T1000 (cell line): ENCODE measurements around the gene C10orf95.
"Not testable (repeated sequence)": the region's sequence is repeated elsewhere in the genome, so short reads cannot be mapped to it uniquely, and the experiment has no call there.

Experiments
- DNase-seq: peaks from one replicate; lab custom pipeline; 2025; ENCODE audit warnings: mixed read lengths; lab: John Stamatoyannopoulos, UW

Gene C10orf95

GRCh38 chr10:102451105-102451969, at the start of gene C10orf95:
C10orf95 (minus strand) TSS chr10:102451543; CDS start chr10:102451093, 450 bp downstream.
- no peak for DNase-seq

- DNase-seq = not testable (repeated sequence)
Observed at GRCh38 chr10:102500686-102501085, 49.3 kb upstream of the C10orf95 start.

- DNase-seq = no peak
Observed at GRCh38 chr10:102499356-102499755, 48.0 kb upstream of the C10orf95 start.

GRCh38 chr10:102497545-102497944, 46.2 kb upstream of the C10orf95 start:
- DNase-seq = no peak

GRCh38 chr10:102493771-102494170, 42.4 kb upstream of the C10orf95 start:
- DNase-seq = no peak

- no peak for DNase-seq
Observed at GRCh38 chr10:102492983-102493382, 41.6 kb upstream of the C10orf95 start.

- no peak for DNase-seq
Observed at GRCh38 chr10:102492344-102492939, 41.1 kb upstream of the C10orf95 start.

GRCh38 chr10:102491136-102491535, 39.8 kb upstream of the C10orf95 start:
- DNase-seq = no peak

- DNase-seq = no peak
Observed at GRCh38 chr10:102485093-102485784, 33.9 kb upstream of the C10orf95 start.

GRCh38 chr10:102484021-102484420, 32.7 kb upstream of the C10orf95 start:
- no peak for DNase-seq

- no peak for DNase-seq
Observed at GRCh38 chr10:102480396-102480795, 29.1 kb upstream of the C10orf95 start.

- DNase-seq = no peak
Observed at GRCh38 chr10:102479651-102480050, 28.3 kb upstream of the C10orf95 start.

- no peak for DNase-seq
Observed at GRCh38 chr10:102476466-102477141, 25.3 kb upstream of the C10orf95 start.

- DNase-seq = no peak
Observed at GRCh38 chr10:102475451-102476040, 24.2 kb upstream of the C10orf95 start.

- no peak for DNase-seq
Observed at GRCh38 chr10:102473445-102474331, 22.3 kb upstream of the C10orf95 start.

GRCh38 chr10:102470579-102471546, 19.5 kb upstream of the C10orf95 start:
- DNase-seq = no peak

- peak; percentile 11 for DNase-seq
Observed at GRCh38 chr10:102468683-102469082, 17.3 kb upstream of the C10orf95 start.

- DNase-seq = no peak
Observed at GRCh38 chr10:102467971-102468438, 16.7 kb upstream of the C10orf95 start.

- DNase-seq = no peak
Observed at GRCh38 chr10:102467318-102467717, 16.0 kb upstream of the C10orf95 start.
